CD4-positive, alpha-beta T cell treated with Interleukin-21 for 1 hour (primary cell): ENCODE results near the gene SUMO2.
"Not testable (repeated sequence)": the region's sequence is repeated elsewhere in the genome, so short reads cannot be mapped to it uniquely, and the experiment has no call there.

Experiments used
- DNase-seq: peaks from one replicate; pipeline ENCODE4 v3.0.0-alpha.2; 2020

The SUMO2 gene

DNA sequence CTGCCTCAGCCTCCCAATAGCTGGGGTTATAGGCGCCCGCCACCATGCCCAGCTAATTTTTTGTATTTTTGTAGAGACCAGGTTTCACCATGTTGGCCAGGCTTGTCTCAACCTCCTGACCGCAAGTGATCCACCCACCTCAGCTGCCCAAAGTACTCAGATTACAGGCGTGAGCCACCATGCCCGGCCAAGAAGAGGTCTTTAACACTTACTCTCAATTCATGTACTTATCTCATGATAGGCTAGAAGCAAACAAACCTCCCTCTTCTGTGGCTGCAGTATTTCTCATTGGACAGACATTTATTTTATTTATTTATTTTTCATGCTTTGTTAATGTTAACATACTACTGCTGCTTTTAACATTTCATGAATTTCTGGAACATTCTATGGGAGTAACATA, 44.2 kb downstream of the SUMO2 start:
- DNase-seq = no peak

DNA sequence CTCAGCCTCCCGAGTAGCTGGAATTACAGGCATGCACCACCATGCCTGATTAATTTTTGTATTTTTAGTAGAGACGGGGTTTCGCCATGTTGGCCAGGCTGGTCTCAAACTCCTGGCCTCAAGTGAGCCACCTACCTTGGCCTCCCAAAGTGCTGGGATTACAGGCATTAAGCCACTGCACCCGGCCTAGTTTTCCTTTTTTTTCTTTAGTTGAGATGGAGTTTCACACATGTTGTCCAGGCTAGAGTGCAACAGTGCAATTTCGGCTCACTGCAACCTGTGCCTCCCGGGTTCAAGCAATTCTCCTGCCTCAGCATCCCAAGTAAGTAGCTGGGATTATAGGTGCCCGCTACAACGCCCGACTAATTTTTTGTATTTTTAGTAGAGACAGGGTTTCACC, 45.0 kb downstream of the SUMO2 start:
- not testable (repeated sequence) for DNase-seq

- no peak for DNase-seq
These were observed 46.8 kb downstream of the SUMO2 start for GRCh38 chr17:75135946-75136345.

GRCh38 chr17:75135452-75135851, 47.3 kb downstream of the SUMO2 start:
- DNase-seq = no peak

DNA sequence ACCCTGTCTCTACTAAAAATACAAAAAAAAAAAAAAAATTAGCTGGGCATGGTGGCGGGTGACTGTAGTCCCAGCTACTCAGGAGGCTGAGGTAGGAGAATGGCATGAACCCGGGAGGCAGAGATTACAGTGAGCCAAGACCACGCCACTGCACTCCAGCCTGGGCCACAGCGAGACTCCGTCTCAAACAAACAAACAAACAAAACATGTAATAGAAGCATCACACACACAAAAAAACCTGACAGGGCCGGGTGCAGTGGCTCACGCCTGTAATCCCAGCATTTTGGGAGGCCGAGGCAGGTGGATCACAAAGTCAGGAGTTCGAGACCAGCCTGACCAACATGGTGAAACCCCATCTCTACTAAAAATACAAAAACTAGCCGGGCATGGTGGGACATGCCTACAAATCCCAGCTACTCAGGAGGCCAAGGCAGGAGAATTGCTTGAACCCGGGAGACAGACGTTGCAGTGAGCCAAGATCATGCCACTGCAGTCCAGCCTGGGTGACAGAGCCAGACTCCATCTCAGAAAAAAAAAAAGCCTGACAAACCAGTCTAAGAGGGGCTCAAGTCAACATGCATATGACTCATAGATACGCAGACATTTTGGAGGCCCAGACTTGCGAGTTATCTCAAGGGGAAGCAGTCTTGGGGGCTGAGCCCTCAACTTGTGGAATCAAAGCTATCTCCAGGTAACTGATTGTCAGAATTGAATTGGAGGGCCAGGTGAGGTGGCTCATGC, 49.0 kb downstream of the SUMO2 start:
- not testable (repeated sequence) for DNase-seq

DNA sequence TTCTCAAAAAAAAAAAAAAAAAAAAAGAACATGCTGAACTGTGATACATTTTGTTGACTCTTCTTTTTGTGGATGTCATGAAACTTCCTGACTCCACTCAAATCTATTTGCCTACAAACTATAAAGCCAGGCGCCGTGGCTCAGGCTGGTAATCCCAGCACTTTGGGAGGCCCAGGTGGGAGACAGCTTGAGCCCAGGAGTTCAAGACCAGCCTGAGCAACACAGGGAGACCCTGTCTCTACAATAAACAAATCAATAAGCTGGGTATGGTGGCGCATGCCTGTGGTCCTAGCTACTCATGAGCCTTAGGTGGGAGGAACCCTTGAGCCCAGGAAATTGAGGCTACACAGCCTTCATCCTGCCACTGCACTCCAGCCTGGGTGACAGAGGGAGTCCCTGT, 49.8 kb downstream of the SUMO2 start:
- no peak for DNase-seq

DNA sequence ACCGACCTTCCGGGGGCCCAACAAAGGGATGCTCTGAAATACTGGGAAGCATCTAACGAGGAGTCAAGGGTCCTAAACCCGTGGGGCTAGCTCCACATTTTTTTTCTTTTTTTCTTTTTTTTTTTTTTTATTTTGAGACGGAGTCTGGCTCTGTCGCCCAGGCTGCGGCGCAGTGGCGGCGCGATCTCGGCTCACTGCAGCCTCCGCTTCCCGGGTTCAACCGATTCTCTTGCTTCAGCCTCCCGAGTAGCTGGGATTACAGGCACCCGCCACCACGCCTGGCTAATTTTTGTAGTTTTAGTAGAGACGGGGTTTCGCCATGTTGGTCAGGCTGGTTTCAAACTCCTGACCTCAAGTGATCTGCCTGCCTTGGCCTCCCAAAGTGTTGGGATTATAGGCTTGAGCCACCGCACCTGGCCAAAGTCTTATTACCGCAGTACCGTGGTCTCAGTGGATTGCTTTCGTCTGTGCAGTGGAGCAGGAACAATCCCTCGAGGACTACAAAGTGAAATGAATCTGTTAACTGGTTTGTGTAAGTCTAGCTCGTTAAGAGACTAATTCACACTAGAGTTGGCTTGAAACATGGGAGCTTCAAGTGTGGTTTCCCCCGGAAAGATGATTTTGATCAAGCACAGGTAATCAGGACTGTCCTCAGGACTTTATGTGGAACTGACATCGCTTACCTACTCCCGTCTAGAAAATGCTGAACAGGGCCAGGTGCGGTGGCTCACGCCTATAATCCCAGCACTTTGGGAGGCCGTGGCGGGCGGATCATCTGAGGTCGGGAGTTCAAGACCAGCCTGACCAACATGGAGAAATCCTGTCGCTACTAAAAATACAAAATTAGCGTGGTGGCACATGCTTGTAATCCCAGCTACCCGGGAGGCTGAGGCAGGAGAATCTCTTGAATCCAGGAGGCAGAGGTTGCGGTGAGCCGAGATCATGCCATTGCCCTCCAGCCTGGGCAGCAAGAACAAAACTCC, 50.5 kb downstream of the SUMO2 start:
- DNase-seq = not testable (repeated sequence)

GRCh38 chr17:75131278-75132017, 51.3 kb downstream of the SUMO2 start, which contains the start of gene NT5C:
Gene NT5C, minus strand, starts transcription at chr17:75131742. Its CDS starts 35 bp downstream, at chr17:75131707.
- peak; percentile 60 for DNase-seq

DNA sequence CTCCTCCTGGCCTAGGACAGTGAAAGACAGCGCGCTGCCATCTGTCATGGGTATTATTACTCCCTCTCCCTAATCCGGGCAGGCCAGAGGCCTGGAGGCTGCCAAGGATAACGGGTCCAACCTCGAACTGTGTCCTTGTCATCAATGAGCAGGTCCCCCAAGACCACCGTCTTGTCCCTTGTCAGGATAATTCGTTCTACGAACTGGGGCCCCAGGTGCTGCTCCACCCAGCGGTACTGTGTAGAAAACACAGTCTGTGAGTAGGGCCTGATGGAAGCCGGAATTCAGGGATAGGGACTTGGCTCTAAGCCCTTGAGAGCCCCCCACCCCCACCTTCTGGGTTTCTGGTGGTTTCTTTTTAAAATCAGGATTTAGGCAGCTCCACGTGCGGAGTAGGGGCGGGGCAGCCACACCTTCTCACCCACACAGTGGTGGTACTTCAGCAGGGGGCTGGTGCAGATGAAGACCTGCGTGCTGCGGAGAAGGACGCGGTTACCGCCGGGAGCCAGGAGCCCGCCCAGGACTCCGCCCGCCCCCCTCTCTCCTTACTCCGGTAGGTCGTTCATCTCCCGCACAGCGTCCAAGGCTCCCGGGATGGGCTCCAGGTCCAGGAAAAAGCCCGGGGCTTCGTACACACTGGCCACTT, 52.0 kb downstream of the SUMO2 start:
- peak; percentile 54 for DNase-seq

DNA sequence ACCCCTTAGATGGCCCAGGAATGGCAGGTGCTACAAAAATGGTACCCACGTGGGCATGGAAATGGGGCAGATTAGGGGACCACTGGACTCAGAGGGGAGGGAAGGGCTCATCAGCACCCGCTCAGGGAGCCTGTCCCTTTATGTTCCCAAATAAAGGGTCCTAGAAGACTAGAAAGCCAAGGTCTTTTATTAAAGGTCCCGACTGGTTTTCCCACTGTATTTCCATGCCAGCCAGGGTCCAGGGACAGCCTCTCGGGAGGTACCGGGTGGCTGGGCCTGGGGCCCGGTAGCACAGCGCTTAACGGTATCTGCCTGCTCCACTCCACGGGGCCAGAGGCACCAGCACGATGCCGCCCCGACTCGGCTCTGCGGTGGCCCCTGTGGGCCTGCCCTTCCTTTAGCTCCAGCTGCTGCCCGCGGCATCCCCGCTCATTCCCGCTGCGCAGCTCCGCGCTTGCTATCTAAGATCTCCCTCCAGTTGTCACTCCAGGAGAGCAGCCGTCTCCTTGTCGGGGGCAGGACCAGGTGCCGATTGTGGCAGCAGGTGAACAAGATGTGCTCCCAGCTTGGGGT, 52.6 kb downstream of the SUMO2 start:
- no peak for DNase-seq

GRCh38 chr17:75129576-75129975, 53.2 kb downstream of the SUMO2 start:
- no peak for DNase-seq

DNA sequence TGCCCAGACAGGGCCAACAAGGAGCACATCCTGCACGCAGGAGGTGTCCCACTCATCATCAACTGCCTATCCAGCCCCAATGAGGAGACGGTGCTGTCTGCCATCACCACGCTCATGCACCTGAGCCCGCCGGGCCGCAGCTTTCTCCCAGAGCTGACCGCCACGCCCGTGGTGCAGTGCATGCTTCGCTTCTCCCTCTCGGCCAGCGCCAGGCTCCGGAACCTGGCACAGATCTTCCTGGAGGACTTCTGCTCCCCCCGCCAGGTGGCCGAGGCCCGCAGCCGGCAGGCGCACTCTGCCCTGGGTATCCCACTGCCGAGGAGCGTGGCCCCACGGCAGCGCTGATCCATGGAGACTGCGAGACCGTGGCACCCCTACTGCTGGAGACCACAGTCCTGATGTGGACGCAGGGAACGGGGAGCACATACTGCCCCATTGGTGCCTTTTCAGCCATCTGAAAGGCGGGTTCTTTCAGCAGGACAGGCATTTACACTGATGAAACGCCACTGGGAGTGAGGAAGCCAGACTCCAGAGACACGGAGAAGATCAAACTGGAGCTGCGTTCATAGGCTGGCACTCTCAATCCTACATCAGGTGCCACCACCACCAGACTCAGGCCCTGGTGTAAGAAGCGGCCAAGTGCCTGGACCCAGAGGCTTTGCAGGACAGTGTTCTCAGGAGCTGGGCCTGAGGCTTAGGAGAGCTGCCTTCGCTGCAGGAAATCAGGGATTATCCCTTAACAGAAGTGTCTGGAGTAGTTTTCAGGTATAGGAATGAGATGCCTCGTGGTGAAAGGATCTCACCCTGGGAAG, 53.9 kb downstream of the SUMO2 start:
- DNase-seq = no peak

GRCh38 chr17:75127936-75128335, 54.8 kb downstream of the SUMO2 start:
- not testable (repeated sequence) for DNase-seq

GRCh38 chr17:75126954-75127353, 55.8 kb downstream of the SUMO2 start:
- DNase-seq = no peak

GRCh38 chr17:75125984-75126383, 56.8 kb downstream of the SUMO2 start:
- no peak for DNase-seq

DNA sequence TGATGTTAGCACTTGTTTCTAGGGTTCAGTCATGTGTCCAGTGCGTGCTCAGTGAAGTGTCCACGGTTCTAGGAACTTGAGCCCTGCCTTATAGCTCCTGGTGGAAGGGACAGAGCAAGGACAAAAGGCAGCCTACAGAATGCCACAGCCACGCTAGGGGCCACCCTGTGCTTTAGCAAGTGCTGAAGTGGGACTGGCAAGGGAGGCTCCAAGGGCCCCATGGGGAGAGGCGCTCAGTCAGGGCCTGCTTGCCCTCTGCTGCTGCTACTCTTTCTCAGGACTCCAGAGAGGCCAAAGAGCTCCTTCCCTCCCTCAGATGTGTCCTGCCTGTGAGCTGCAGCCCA, 58.0 kb downstream of the SUMO2 start:
- no peak for DNase-seq

- peak; percentile 47 for DNase-seq
These were observed 58.5 kb downstream of the SUMO2 start for GRCh38 chr17:75124041-75124818.

GRCh38 chr17:75118307-75118706, 64.5 kb downstream of the SUMO2 start:
- DNase-seq = no peak

DNA sequence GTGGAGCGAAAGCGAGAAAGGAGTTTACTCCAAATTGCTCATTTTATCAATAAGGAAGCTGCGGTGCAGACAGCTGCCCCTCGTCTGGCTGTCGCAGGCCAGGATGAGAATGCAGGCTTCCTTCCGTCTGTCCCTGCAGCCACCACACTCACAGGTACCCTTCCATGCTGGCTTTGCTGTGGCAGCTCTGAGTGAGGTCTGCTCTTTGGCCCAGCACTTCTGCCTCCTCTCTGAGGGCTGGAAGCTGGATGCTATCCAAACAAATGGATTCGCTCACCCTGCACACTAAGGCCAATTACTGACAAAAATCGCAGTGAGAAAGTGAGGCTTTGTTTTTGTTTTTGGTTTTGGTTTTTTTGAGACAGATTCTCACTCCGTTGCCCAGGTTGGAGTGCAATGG, 66.0 kb downstream of the SUMO2 start:
- DNase-seq = no peak
